Measurements from ENCODE around the gene ELOVL7.
"Not testable (repeated sequence)": the region's sequence is repeated elsewhere in the genome, so short reads cannot be mapped to it uniquely, and the experiment has no call there.

ELOVL7 gene

GRCh38 chr5:60789551-60789950 lies 54.5 kb downstream of the ELOVL7 start:
- no peak for DNase-seq

- DNase-seq: no peak
Observed at GRCh38 chr5:60788863-60789513, 55.1 kb downstream of the ELOVL7 start.

GRCh38 chr5:60779466-60779865 lies 64.6 kb downstream of the ELOVL7 start:
- no peak for DNase-seq

- no peak for DNase-seq
Observed at GRCh38 chr5:60776343-60776742, 67.7 kb downstream of the ELOVL7 start.

GRCh38 chr5:60765019-60765709 lies 78.9 kb downstream of the ELOVL7 start:
- DNase-seq: no peak

GRCh38 chr5:60763061-60763460 lies 81.0 kb downstream of the ELOVL7 start:
- no peak for DNase-seq

GRCh38 chr5:60754495-60754894 lies 89.6 kb downstream of the ELOVL7 start:
- no peak for DNase-seq

- no peak for DNase-seq
Observed at GRCh38 chr5:60744682-60745081, 99.4 kb downstream of the ELOVL7 start.

GRCh38 chr5:60743511-60744314 lies 100.4 kb downstream of the ELOVL7 start:
- no peak for DNase-seq

- no peak for DNase-seq
Observed at GRCh38 chr5:60740322-60740721, 103.7 kb downstream of the ELOVL7 start.

GRCh38 chr5:60738933-60739332 lies 105.1 kb downstream of the ELOVL7 start:
- DNase-seq: no peak

GRCh38 chr5:60738461-60738860 lies 105.6 kb downstream of the ELOVL7 start:
- no peak for DNase-seq

- not testable (repeated sequence) for DNase-seq
Observed at GRCh38 chr5:60730858-60731257, 113.2 kb downstream of the ELOVL7 start.

- no peak for DNase-seq
Observed at GRCh38 chr5:60727033-60727679, 116.9 kb downstream of the ELOVL7 start.

- no peak for DNase-seq
Observed at GRCh38 chr5:60724126-60724525, 119.9 kb downstream of the ELOVL7 start.

- peak; percentile 56 for DNase-seq
Observed at GRCh38 chr5:60722416-60722815, 121.7 kb downstream of the ELOVL7 start.

GRCh38 chr5:60719329-60719728 lies 124.7 kb downstream of the ELOVL7 start:
- no peak for DNase-seq

- no peak for DNase-seq
Observed at GRCh38 chr5:60718166-60718892, 125.7 kb downstream of the ELOVL7 start.

- not testable (repeated sequence) for DNase-seq
Observed at GRCh38 chr5:60715201-60715928, 128.7 kb downstream of the ELOVL7 start.

GRCh38 chr5:60712950-60713349 lies 131.1 kb downstream of the ELOVL7 start:
- DNase-seq: no peak

- not testable (repeated sequence) for DNase-seq
Observed at GRCh38 chr5:60711892-60712291, 132.2 kb downstream of the ELOVL7 start.

GRCh38 chr5:60710362-60710761 lies 133.7 kb downstream of the ELOVL7 start:
- no peak for DNase-seq

Data from NCI-H187 treated with DMSO at 0.1 percent for 48 hours (cell line).